ENCODE results near the gene IL2RG. TPM values are rescaled to one million over a fixed set of nuclear protein-coding genes. Genes with fewer than 3 reads are reported as not detected.

Gene IL2RG
- 100 to 1,000 TPM; 348 to 351 TPM for total RNA-seq

DNA sequence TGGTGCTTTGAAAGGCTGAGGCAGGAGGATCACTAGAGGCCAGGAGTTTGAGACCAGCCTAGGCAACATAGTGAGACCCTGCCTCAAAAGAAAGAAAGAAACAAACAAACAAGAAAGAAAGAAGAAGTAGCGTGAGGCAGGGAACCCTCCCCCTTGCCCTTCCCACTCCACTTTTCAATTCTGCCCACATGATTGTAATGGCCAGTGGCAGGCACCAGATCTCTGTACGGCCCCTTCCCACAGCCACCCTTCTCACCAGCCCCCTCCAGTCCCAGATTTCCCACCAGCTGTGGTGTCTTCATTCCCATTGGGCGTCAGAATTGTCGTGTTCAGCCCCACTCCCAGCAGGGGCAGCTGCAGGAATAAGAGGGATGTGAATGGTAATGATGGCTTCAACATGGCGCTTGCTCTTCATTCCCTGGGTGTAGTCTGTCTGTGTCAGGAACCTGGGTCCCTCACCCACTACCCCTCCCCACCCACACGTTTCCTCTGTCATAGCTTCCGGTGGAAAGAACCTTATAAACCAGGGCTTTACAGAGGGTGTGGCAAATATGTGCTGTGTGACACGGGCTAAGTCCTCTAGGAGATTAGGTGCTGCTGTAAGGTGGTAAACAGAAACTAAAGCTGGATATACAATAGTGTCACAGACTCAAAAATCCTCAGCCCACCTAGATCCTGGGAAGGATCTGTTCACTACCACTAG lies at the start of gene IL2RG:
TSS of gene IL2RG (minus strand) at position 437 of the 703 bp plus-strand sequence. CDS start at position 399, 38 bp downstream.
- Mint-ChIP-seq H3K36me3 (ENCODE audit: low read depth) (peaks cover 49% of the 10 kb centered on the region), H3K27ac (peak within 1 kb of the TSS; percentile 98), H3K9me3 (ENCODE audit: insufficient read depth) (no peaks in the 10 kb centered on the region), H3K27me3 (ENCODE audit: low read depth) (no peaks in the 10 kb centered on the region), H3K4me1 (ENCODE audit: low read depth) (peaks cover 42% of the 10 kb centered on the region), H3K4me3 (peak within 1 kb of the TSS; percentile 94)
- ChIA-PET POLR2A (interaction anchor here (0.7 to 4.8 kb wide), 17 partner anchors 10 to 255 kb away, joined by 3 to 89 read pairs (median 5); partner anchors contain the start of genes FOXO4, NONO, SNX12 and TAF1), CTCF (interaction anchor here (0.7 to 2.8 kb wide), 6 partner anchors 8 to 141 kb away, joined by 3 to 28 read pairs (median 6); no protein-coding TSS in a partner anchor)
- DNase-seq (peak; percentile 86), ATAC-seq (peak; percentile 80)

DNA sequence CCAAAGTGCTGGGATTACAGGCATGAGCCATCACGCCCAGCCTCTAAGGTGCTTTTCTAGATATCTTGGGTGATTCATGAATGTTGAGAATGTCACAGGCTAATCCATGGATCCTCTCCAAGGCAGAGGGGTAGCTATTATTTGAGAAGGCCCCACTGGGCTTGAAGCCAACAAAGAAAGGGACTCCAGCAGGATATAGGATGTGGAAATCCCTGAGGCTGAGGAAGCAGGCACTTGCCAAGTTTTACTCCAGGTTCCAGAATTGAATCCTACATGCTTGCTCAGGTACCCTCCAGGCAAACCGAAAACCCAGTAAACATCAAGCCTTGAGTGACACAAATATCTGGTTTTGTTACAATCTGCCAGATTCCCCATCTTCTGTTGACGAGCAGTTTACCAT lies 49.1 kb upstream of the IL2RG start:
- Mint-ChIP-seq H3K36me3 (ENCODE audit: low read depth) (peaks cover 4% of the 10 kb centered on the region), H3K27ac (no peak overlapping the region), H3K4me1 (ENCODE audit: low read depth) (peaks cover 7% of the 10 kb centered on the region), H3K4me3 (no peak overlapping the region), H3K27me3 (ENCODE audit: low read depth) (no peaks in the 10 kb centered on the region), H3K9me3 (ENCODE audit: insufficient read depth) (no peaks in the 10 kb centered on the region)
- ChIA-PET CTCF (no interaction called here), POLR2A (no interaction called here)
- no peak for DNase-seq
- no peak for ATAC-seq

- Mint-ChIP-seq H3K4me3 (no peak overlapping the region), H3K36me3 (ENCODE audit: low read depth) (peaks cover 4% of the 10 kb centered on the region), H3K27me3 (ENCODE audit: low read depth) (no peaks in the 10 kb centered on the region), H3K27ac (no peak overlapping the region), H3K9me3 (ENCODE audit: insufficient read depth) (no peaks in the 10 kb centered on the region), H3K4me1 (ENCODE audit: low read depth) (peaks cover 7% of the 10 kb centered on the region)
- ATAC-seq, result no peak
- POLR2A ChIA-PET, result no interaction called here
- CTCF ChIA-PET, result interaction anchor here (0.6 kb wide), 1 partner anchor 87 kb away, joined by 3 read pairs; no protein-coding TSS in a partner anchor
- no peak for DNase-seq
These were observed 48.0 kb upstream of the IL2RG start for GRCh38 chrX:71159335-71159734.

- H3K4me1 Mint-ChIP-seq (ENCODE audit: low read depth), result peaks cover 7% of the 10 kb centered on the region
- ChIA-PET CTCF (interaction anchor here (0.6 kb wide), 1 partner anchor 86 kb away, joined by 3 read pairs; no protein-coding TSS in a partner anchor), POLR2A (no interaction called here)
- no peak for DNase-seq
- no peak overlapping the region for H3K27ac Mint-ChIP-seq
- peaks cover 2% of the 10 kb centered on the region for H3K36me3 Mint-ChIP-seq (ENCODE audit: low read depth)
- H3K4me3 Mint-ChIP-seq, result no peak overlapping the region
- no peak for ATAC-seq
- no peaks in the 10 kb centered on the region for H3K27me3 Mint-ChIP-seq (ENCODE audit: low read depth)
- H3K9me3 Mint-ChIP-seq (ENCODE audit: insufficient read depth), result no peaks in the 10 kb centered on the region
These were observed 47.2 kb upstream of the IL2RG start for GRCh38 chrX:71158603-71159002.

DNA sequence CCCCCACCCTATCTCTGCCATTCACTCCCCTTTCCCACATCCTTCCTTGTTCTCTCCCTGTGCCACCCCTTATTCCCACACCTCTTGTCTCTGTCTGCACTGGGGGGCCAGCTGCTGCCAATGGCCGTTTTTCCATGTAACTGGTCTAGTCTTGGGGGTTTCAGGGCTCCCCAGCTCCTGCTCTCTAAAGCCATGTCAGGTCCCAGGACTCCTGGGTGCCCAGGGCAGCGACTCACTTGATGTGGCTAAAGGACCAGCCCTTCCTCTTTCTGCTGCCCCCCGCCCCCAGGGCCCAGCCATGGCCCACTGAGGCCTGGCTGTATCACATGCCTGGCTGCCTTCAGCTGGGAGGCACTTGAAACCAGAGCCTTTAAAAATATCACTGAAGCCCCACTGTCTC lies 43.3 kb upstream of the IL2RG start:
- Mint-ChIP-seq H3K27me3 (ENCODE audit: low read depth) (no peaks in the 10 kb centered on the region), H3K4me3 (no peak overlapping the region), H3K36me3 (ENCODE audit: low read depth) (no peaks in the 10 kb centered on the region), H3K9me3 (ENCODE audit: insufficient read depth) (no peaks in the 10 kb centered on the region), H3K27ac (no peak overlapping the region), H3K4me1 (ENCODE audit: low read depth) (peaks cover 7% of the 10 kb centered on the region)
- ChIA-PET POLR2A (no interaction called here), CTCF (no interaction called here)
- ATAC-seq (no peak), DNase-seq (no peak)

GRCh38 chrX:71154196-71154595 lies 42.8 kb upstream of the IL2RG start:
- Mint-ChIP-seq H3K27me3 (ENCODE audit: low read depth) (no peaks in the 10 kb centered on the region), H3K36me3 (ENCODE audit: low read depth) (no peaks in the 10 kb centered on the region), H3K9me3 (ENCODE audit: insufficient read depth) (no peaks in the 10 kb centered on the region), H3K27ac (no peak overlapping the region), H3K4me1 (ENCODE audit: low read depth) (peaks cover 3% of the 10 kb centered on the region), H3K4me3 (no peak overlapping the region)
- ChIA-PET CTCF (no interaction called here), POLR2A (no interaction called here)
- DNase-seq (no peak), ATAC-seq (no peak)

- Mint-ChIP-seq H3K27me3 (ENCODE audit: low read depth) (no peaks in the 10 kb centered on the region), H3K9me3 (ENCODE audit: insufficient read depth) (no peaks in the 10 kb centered on the region), H3K27ac (no peak overlapping the region), H3K4me1 (ENCODE audit: low read depth) (peaks cover 2% of the 10 kb centered on the region), H3K4me3 (no peak overlapping the region), H3K36me3 (ENCODE audit: low read depth) (no peaks in the 10 kb centered on the region)
- ATAC-seq, result no peak
- DNase-seq, result no peak
- POLR2A ChIA-PET, result interaction anchor here (0.6 kb wide), 1 partner anchor 156 kb away, joined by 3 read pairs; no protein-coding TSS in a partner anchor
- CTCF ChIA-PET, result no interaction called here
These were observed 40.0 kb upstream of the IL2RG start for GRCh38 chrX:71151366-71151765.

- no peaks in the 10 kb centered on the region for H3K9me3 Mint-ChIP-seq (ENCODE audit: insufficient read depth)
- CTCF ChIA-PET, result interaction anchor here (0.6 kb wide), 1 partner anchor 58 kb away, joined by 3 read pairs; no protein-coding TSS in a partner anchor
- no peak overlapping the region for H3K27ac Mint-ChIP-seq
- no peak overlapping the region for H3K4me3 Mint-ChIP-seq
- POLR2A ChIA-PET, result no interaction called here
- DNase-seq (no peak), ATAC-seq (no peak)
- no peaks in the 10 kb centered on the region for H3K36me3 Mint-ChIP-seq (ENCODE audit: low read depth)
- peaks cover 7% of the 10 kb centered on the region for H3K4me1 Mint-ChIP-seq (ENCODE audit: low read depth)
- H3K27me3 Mint-ChIP-seq (ENCODE audit: low read depth), result no peaks in the 10 kb centered on the region
These were observed 36.9 kb upstream of the IL2RG start for GRCh38 chrX:71148278-71148663.

DNA sequence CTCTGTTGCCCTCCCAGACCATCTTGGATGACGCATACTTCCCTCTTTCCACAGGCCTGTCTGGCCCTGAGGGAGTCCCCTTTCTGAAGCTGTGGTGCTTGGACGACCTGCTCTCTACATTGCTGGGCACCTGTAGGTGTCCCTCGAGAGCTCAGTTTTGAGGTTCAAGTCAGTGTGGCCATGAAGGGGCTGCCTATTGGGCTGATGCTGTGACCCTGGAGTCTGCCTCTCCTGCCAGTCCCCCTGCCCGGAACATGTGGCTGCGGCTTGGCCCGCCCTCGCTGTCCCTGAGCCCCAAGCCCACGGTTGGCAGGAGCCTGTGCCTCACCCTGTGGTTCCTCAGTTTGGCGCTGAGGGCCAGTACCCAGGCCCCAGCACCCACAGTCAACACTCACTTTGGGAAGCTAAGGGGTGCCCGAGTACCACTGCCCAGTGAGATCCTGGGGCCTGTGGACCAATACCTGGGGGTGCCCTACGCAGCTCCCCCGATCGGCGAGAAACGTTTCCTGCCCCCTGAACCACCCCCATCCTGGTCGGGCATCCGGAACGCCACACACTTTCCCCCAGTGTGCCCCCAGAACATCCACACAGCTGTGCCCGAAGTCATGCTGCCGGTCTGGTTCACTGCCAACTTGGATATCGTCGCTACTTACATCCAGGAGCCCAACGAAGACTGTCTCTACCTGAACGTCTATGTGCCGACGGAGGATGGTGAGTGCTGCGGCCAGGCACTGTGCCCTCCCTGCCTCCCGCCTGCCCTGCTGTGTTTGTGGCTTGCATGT lies 36.3 kb upstream of the IL2RG start:
- peaks cover 1% of the 10 kb centered on the region for H3K36me3 Mint-ChIP-seq (ENCODE audit: low read depth)
- peaks cover 7% of the 10 kb centered on the region for H3K4me1 Mint-ChIP-seq (ENCODE audit: low read depth)
- DNase-seq (no peak), ATAC-seq (no peak)
- H3K9me3 Mint-ChIP-seq (ENCODE audit: insufficient read depth), result no peaks in the 10 kb centered on the region
- ChIA-PET POLR2A (no interaction called here), CTCF (no interaction called here)
- H3K27ac Mint-ChIP-seq, result no peak overlapping the region
- H3K27me3 Mint-ChIP-seq (ENCODE audit: low read depth), result no peaks in the 10 kb centered on the region
- H3K4me3 Mint-ChIP-seq, result no peak overlapping the region

DNA sequence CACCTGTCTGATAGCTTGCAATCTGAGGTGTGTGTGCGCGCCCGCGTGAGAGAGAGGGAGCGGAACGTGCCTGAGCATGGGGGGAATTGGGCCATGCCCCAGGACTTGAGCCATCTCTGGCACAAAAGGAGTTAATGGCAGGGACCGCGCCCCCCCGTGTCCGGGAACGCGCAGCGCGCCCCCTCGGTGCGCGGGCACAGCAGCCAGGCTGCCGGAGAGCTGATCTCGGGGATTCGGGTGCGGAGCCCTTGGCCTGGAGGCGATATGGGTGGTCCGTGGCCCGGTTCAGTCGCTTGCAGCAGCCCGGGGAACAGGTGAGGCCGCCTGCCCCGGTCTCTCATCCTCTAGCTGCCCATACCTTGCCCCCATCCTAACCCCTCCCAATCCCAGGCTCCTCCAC lies 33.3 kb upstream of the IL2RG start, which contains the start of gene NLGN3:
TSS of gene NLGN3 (plus strand) at position 191 of the 400 bp plus-strand sequence. CDS start 2,909 bp downstream, outside the sequence.
- H3K27ac Mint-ChIP-seq, result no peak within 1 kb of the TSS

GRCh38 chrX:71143508-71143907 lies 32.1 kb upstream of the IL2RG start:
- H3K36me3 Mint-ChIP-seq (ENCODE audit: low read depth), result peaks cover 20% of the 10 kb centered on the region
- no peak overlapping the region for H3K4me3 Mint-ChIP-seq
- no peak for ATAC-seq
- no peaks in the 10 kb centered on the region for H3K9me3 Mint-ChIP-seq (ENCODE audit: insufficient read depth)
- peaks cover 20% of the 10 kb centered on the region for H3K4me1 Mint-ChIP-seq (ENCODE audit: low read depth)
- CTCF ChIA-PET, result no interaction called here
- H3K27ac Mint-ChIP-seq, result no peak overlapping the region
- POLR2A ChIA-PET, result no interaction called here
- no peak for DNase-seq
- H3K27me3 Mint-ChIP-seq (ENCODE audit: low read depth), result no peaks in the 10 kb centered on the region

More for the DNA sequence above, 33.3 kb upstream of the IL2RG start, which contains the start of gene NLGN3:
- Mint-ChIP-seq H3K4me3 (no peak within 1 kb of the TSS), H3K4me1 (ENCODE audit: low read depth) (peaks cover 16% of the 10 kb centered on the region), H3K36me3 (ENCODE audit: low read depth) (peaks cover 10% of the 10 kb centered on the region), H3K9me3 (ENCODE audit: insufficient read depth) (no peaks in the 10 kb centered on the region), H3K27me3 (ENCODE audit: low read depth) (no peaks in the 10 kb centered on the region)
- ChIA-PET POLR2A (no interaction called here), CTCF (no interaction called here)
- ATAC-seq (no peak), DNase-seq (no peak)

DNA sequence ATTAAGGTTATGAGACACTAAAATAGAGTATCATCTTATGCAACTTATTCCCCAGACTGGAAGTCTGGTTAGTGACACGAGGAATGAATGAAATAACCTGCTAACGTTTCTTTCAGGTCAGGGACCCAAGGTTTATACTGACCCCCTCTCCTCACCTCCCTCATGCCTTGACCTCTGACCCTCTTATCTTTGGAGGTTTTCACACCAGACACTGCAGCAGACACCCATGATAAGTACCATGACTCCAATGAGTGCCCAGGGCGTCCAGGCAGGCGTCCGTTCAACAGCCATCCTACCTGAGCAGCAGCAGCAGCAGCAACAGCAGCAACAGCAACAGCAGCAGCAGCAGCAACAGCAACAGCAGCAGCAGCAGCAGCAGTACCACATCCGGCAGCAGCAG lies 29.1 kb upstream of the IL2RG start:
- POLR2A ChIA-PET, result no interaction called here
- ATAC-seq, result no peak
- Mint-ChIP-seq H3K27ac (peak overlapping the region; percentile 75), H3K4me3 (no peak overlapping the region), H3K36me3 (ENCODE audit: low read depth) (peaks cover 42% of the 10 kb centered on the region), H3K9me3 (ENCODE audit: insufficient read depth) (no peaks in the 10 kb centered on the region), H3K4me1 (ENCODE audit: low read depth) (peaks cover 13% of the 10 kb centered on the region), H3K27me3 (ENCODE audit: low read depth) (no peaks in the 10 kb centered on the region)
- no peak for DNase-seq
- CTCF ChIA-PET, result no interaction called here
